T-cell (primary cell): Measurements from ENCODE around the gene LGALS7. TPM values are rescaled to one million over a fixed set of nuclear protein-coding genes. Genes with fewer than 3 reads are reported as not detected.

Experiments
- ATAC-seq, 4 experiments: fragments of 200-7000 bp in 3 of 4; fragments of 150-1000 bp in 1 of 4; cut with Tn5 transposase; replicated peaks in 1 of 4; 1 replicate in 3 of 4; 2 replicates in 1 of 4; pipeline ENCODE4 v1.10.0; 2021; ENCODE audit warnings: moderate library complexity in 3 of 4, mild to moderate bottlenecking in 2 of 4, moderate number of reproducible peaks in 1 of 4
- CTCF ChIA-PET, 2 donors: fragments of 300-600 bp; sonication (Branson Sonifier 250); formaldehyde crosslinking; loops; one replicate each; lab custom pipeline; 2022; ENCODE audit warnings: antibody characterized with exemption in 2 of 2; lab: Charles Lee
- POLR2A ChIA-PET, 2 donors: fragments of 300-600 bp; sonication (Branson Sonifier 250); formaldehyde crosslinking; loops; one replicate each; lab custom pipeline; 2022; ENCODE audit warnings: antibody characterized with exemption in 2 of 2; lab: Charles Lee
- DNase-seq, 35 experiments: peaks; one replicate each; pipeline versions ENCODE4 v3.0.0 to v3.0.0-alpha.2; 2013 to 2023
- H3K27ac ChIP-seq: one replicate; pipeline ENCODE4 v1.5.1; 2013; ENCODE audit warnings: low read length
- H3K27me3 ChIP-seq, 2 experiments: replicated peaks in 1 of 2; 1 replicate in 1 of 2; 2 replicates in 1 of 2; pipeline versions ENCODE4 v1.6.1 to v1.7.0; 2013; ENCODE audit warnings: low read length in 1 of 2, mixed read lengths in 1 of 2; ENCODE audit not compliant: control insufficient read depth in 2 of 2, insufficient read depth in 2 of 2; ENCODE audit errors: extremely low read depth in 1 of 2
- H3K36me3 ChIP-seq, 2 donors: 1 replicate in 1 of 2; 2 replicates in 1 of 2; pipeline versions ENCODE4 v1.6.1 to v1.7.0; 2013; ENCODE audit warnings: low read length in 1 of 2; ENCODE audit not compliant: control insufficient read depth in 2 of 2, insufficient read depth in 1 of 2; ENCODE audit errors: extremely low read depth in 1 of 2
- H3K4me1 ChIP-seq, 2 experiments: 1 replicate in 1 of 2; 2 replicates in 1 of 2; pipeline versions ENCODE4 v1.6.1 to v1.7.0; 2013; ENCODE audit warnings: low read length in 2 of 2, mixed read lengths in 1 of 2; ENCODE audit not compliant: insufficient read depth in 2 of 2, control insufficient read depth in 1 of 2; ENCODE audit errors: extremely low read depth in 1 of 2
- H3K4me3 ChIP-seq, 2 donors: 1 replicate in 1 of 2; 2 replicates in 1 of 2; pipeline versions ENCODE4 v1.5.1 to v1.7.0; 2013; ENCODE audit warnings: mild to moderate bottlenecking in 2 of 2, low read length in 1 of 2, moderate library complexity in 1 of 2; ENCODE audit not compliant: control insufficient read depth in 1 of 2; ENCODE audit errors: extremely low read depth in 1 of 2
- H3K9me3 ChIP-seq: 2 replicates; pipeline ENCODE4 v1.7.0; 2013
- H3K27ac Mint-ChIP-seq, 2 donors: one replicate each; pipeline ENCODE4 v1.8.0; 2020 to 2021; ENCODE audit warnings: mild to moderate bottlenecking in 2 of 2, mixed read lengths in 2 of 2
- H3K27me3 Mint-ChIP-seq, 2 donors: one replicate each; pipeline ENCODE4 v1.8.0; 2021 to 2022; ENCODE audit warnings: mixed read lengths in 2 of 2
- H3K36me3 Mint-ChIP-seq: one replicate; pipeline ENCODE4 v1.8.0; 2021; ENCODE audit warnings: mixed read lengths
- H3K4me1 Mint-ChIP-seq, 3 donors: one replicate each; pipeline ENCODE4 v1.8.0; 2020 to 2022; ENCODE audit warnings: mixed read lengths in 3 of 3, mild to moderate bottlenecking in 1 of 3
- H3K4me3 Mint-ChIP-seq, 3 donors: one replicate each; pipeline ENCODE4 v1.8.0; 2020 to 2022; ENCODE audit warnings: mild to moderate bottlenecking in 3 of 3, mixed read lengths in 3 of 3, moderate library complexity in 3 of 3
- H3K9me3 Mint-ChIP-seq, 3 donors: one replicate each; pipeline ENCODE4 v1.8.0; 2020 to 2022; ENCODE audit warnings: mixed read lengths in 3 of 3
- WGBS: methylation state at CpG from one replicate; pipeline ENCODE4 v1.1.5; 2013; ENCODE audit warnings: missing lambda C conversion rate; ENCODE audit not compliant: insufficient coverage; 5-methylcytosine and 5-hydroxymethylcytosine counted together
- total RNA-seq, 35 experiments: library from RNA in 6 of 35; stranded (reverse) in 6 of 35; fragments of 120-200 nt in 1 of 35; gene quantifications; one replicate each; pipeline versions ENCODE4 v1.2.1 to v1.2.4 and lab custom pipeline; 2013 to 2026

LGALS7 gene
- total RNA-seq, 5 donors from 2014 or later (not counting 1 experiment from before 2014, with no cell fraction given), result not detected

GRCh38 chr19:38721979-38722773 lies 51.1 kb downstream of the LGALS7 start:
- Mint-ChIP-seq H3K27ac (no peak overlapping the region), H3K27me3 (no peaks in the 10 kb centered on the region), H3K9me3 (no peaks in the 10 kb centered on the region), H3K4me3 (no peak overlapping the region), H3K4me1 (peaks cover 0 to 7% (median 4%) of the 10 kb centered on the region in 3 donors), H3K36me3 (peaks cover 10% of the 10 kb centered on the region)
- POLR2A ChIA-PET, result no interaction called here
- DNase-seq, result no peak
- no peak overlapping the region for H3K4me3 ChIP-seq
- H3K27me3 ChIP-seq, result no peaks in the 10 kb centered on the region
- CTCF ChIA-PET, result no interaction called here
- H3K9me3 ChIP-seq, result no peaks in the 10 kb centered on the region
- no peak overlapping the region for H3K27ac ChIP-seq
- no peak for ATAC-seq
- peaks cover 0 to 18% of the 10 kb centered on the region in 2 experiments for H3K4me1 ChIP-seq
- peaks cover 8 to 73% of the 10 kb centered on the region in 2 donors for H3K36me3 ChIP-seq
- WGBS, result 96% methylated on average over 14 of the region's 17 CpGs

GRCh38 chr19:38721496-38721895 lies 51.8 kb downstream of the LGALS7 start:
- Histone ChIP-seq H3K4me3 (no peak overlapping the region), H3K27ac (no peak overlapping the region), H3K9me3 (no peaks in the 10 kb centered on the region), H3K36me3 (peaks cover 10 to 71% of the 10 kb centered on the region in 2 donors), H3K4me1 (peaks cover 0 to 11% of the 10 kb centered on the region in 2 experiments), H3K27me3 (no peaks in the 10 kb centered on the region)
- H3K36me3 Mint-ChIP-seq, result peaks cover 12% of the 10 kb centered on the region
- H3K4me1 Mint-ChIP-seq, result peaks cover 0 to 3% (median 3%) of the 10 kb centered on the region in 3 donors
- ATAC-seq (no peak), DNase-seq (no peak)
- no peaks in the 10 kb centered on the region for H3K27me3 Mint-ChIP-seq
- 99% methylated on average over 20 of the region's 20 CpGs for WGBS
- ChIA-PET CTCF (no interaction called here), POLR2A (no interaction called here)
- no peak overlapping the region for H3K27ac Mint-ChIP-seq
- no peaks in the 10 kb centered on the region for H3K9me3 Mint-ChIP-seq
- no peak overlapping the region for H3K4me3 Mint-ChIP-seq

Other genes starting within 250 kb of the LGALS7 start
- 100 to 1,000 TPM; 243 to 417 (median 329) TPM for gene MAP4K1, start 155.6 kb downstream of the LGALS7 start, total RNA-seq
- gene EIF3K, start 154.3 kb downstream of the LGALS7 start, total RNA-seq, result 100 to 1,000 TPM; 317 to 352 (median 319) TPM
- gene ACTN4, start 125.9 kb downstream of the LGALS7 start, total RNA-seq, result 100 to 1,000 TPM in 4 of 5 donors, 10 to 100 TPM in 1; 100.0 to 201 (median 175) TPM
- gene CAPN12, start 29.0 kb downstream of the LGALS7 start, total RNA-seq, result 10 to 100 TPM in 2 of 5 donors, 1 to 10 TPM in 3; 2.5 to 13.8 (median 8.8) TPM
- gene LGALS7B, start 15.7 kb upstream of the LGALS7 start, total RNA-seq, result not detected
- gene LGALS4, start 39.4 kb upstream of the LGALS7 start, total RNA-seq, result 1 to 10 TPM; 3.8 to 8.8 (median 6.6) TPM
- gene ECH1, start 58.3 kb upstream of the LGALS7 start, total RNA-seq, result 100 to 1,000 TPM in 4 of 5 donors, 10 to 100 TPM in 1; 76.7 to 159 (median 134) TPM
- gene HNRNPL, start 76.5 kb upstream of the LGALS7 start, total RNA-seq, result 100 to 1,000 TPM; 320 to 498 (median 330) TPM
- gene RINL, start 104.8 kb upstream of the LGALS7 start, total RNA-seq, result 10 to 100 TPM; 44.2 to 81.3 (median 71.0) TPM
- gene SIRT2, start 126.1 kb upstream of the LGALS7 start, total RNA-seq, result 10 to 100 TPM; 50.7 to 67.6 (median 55.6) TPM
- gene NFKBIB, start 126.5 kb upstream of the LGALS7 start, total RNA-seq, result 10 to 100 TPM; 31.9 to 36.8 (median 33.9) TPM
- gene CCER2, start 138.7 kb upstream of the LGALS7 start, total RNA-seq, result 1 to 10 TPM; 1.1 to 1.6 (median 1.3) TPM
- 10 to 100 TPM; 22.0 to 33.5 (median 26.0) TPM for gene SARS2, start 157.2 kb upstream of the LGALS7 start, total RNA-seq
- gene MRPS12, start 157.4 kb upstream of the LGALS7 start, total RNA-seq, result 10 to 100 TPM; 17.3 to 35.1 (median 32.8) TPM
- gene FBXO17, start 202.2 kb upstream of the LGALS7 start, total RNA-seq, result under 1 TPM in 3 of 5 donors, not detected in 2; 0.18 to 0.46 (median 0.28) TPM